CD14-positive monocyte (primary cell): ENCODE measurements around the gene ZNF616. TPM values are rescaled to one million over a fixed set of nuclear protein-coding genes. Genes with fewer than 3 reads are reported as not detected.
A peak's percentile ranks its signal among the peaks of the same experiment; 100 is the strongest.

ENCODE experiments used
- DNase-seq, 3 donors: peaks; one replicate each; pipeline ENCODE4 v3.0.0-alpha.2; 2011 to 2022
- H2AFZ ChIP-seq: 2 replicates; pipeline ENCODE4 v1.6.0; 2012; ENCODE audit warnings: mild to moderate bottlenecking, low read depth, low read length, inconsistent platforms; ENCODE audit not compliant: insufficient read depth, poor library complexity, severe bottlenecking
- H3K27ac ChIP-seq, 2 donors: 1 replicate in 1 of 2; 2 replicates in 1 of 2; pipeline ENCODE4 v1.5.1; 2012 to 2013; ENCODE audit warnings: low read length in 2 of 2, control low read depth in 1 of 2, inconsistent platforms in 1 of 2, low read depth in 1 of 2, mild to moderate bottlenecking in 1 of 2
- H3K27me3 ChIP-seq, 2 donors: one replicate each; pipeline versions ENCODE4 v1.6.0 to v1.6.1; 2011 to 2013; ENCODE audit warnings: low read length in 2 of 2; ENCODE audit not compliant: control insufficient read depth in 2 of 2, insufficient read depth in 2 of 2
- H3K36me3 ChIP-seq, 2 donors: replicated peaks in 1 of 2; 1 replicate in 1 of 2; 2 replicates in 1 of 2; pipeline versions ENCODE4 v1.5.1 to v1.6.1; 2012 to 2013; ENCODE audit warnings: low read length in 2 of 2, control low read depth in 1 of 2, inconsistent platforms in 1 of 2, mild to moderate bottlenecking in 1 of 2; ENCODE audit not compliant: insufficient read depth in 2 of 2, control insufficient read depth in 1 of 2
- H3K4me1 ChIP-seq, 2 donors: 1 replicate in 1 of 2; 2 replicates in 1 of 2; pipeline versions ENCODE4 v1.5.1 to v1.6.1; 2012 to 2013; ENCODE audit warnings: low read length in 2 of 2, control low read depth in 1 of 2, inconsistent platforms in 1 of 2, mild to moderate bottlenecking in 1 of 2, moderate library complexity in 1 of 2; ENCODE audit not compliant: insufficient read depth in 2 of 2, control insufficient read depth in 1 of 2
- H3K4me2 ChIP-seq: replicated peaks from 2 replicates; pipeline ENCODE3; 2012; ENCODE audit warnings: low read length, moderate library complexity, mild to moderate bottlenecking; ENCODE audit not compliant: poor library complexity, severe bottlenecking; ENCODE audit errors: extremely low read depth
- H3K4me3 ChIP-seq, 3 experiments: fragments of 200-600 bp in 1 of 3; sonication (generic) in 1 of 3; replicated peaks in 1 of 3; 1 replicate in 2 of 3; 2 replicates in 1 of 3; pipeline ENCODE4 v1.5.1; 2011 to 2013; ENCODE audit warnings: low read length in 3 of 3, mild to moderate bottlenecking in 3 of 3, control low read depth in 2 of 3, low read depth in 2 of 3, inconsistent platforms in 1 of 3, moderate library complexity in 1 of 3
- H3K79me2 ChIP-seq: 2 replicates; pipeline ENCODE4 v1.6.0; 2012; ENCODE audit warnings: mild to moderate bottlenecking, control low read depth, inconsistent platforms, low read length, moderate library complexity; ENCODE audit not compliant: insufficient read depth
- H3K9ac ChIP-seq: 2 replicates; pipeline ENCODE4 v1.6.0; 2017; ENCODE audit warnings: low read length, mild to moderate bottlenecking; ENCODE audit not compliant: insufficient read depth, poor library complexity, severe bottlenecking
- H3K9me3 ChIP-seq, 2 donors: replicated peaks in 1 of 2; 1 replicate in 1 of 2; 2 replicates in 1 of 2; pipeline versions ENCODE4 v1.5.1 to v1.6.1; 2012 to 2013; ENCODE audit warnings: low read length in 2 of 2, control low read depth in 1 of 2; ENCODE audit not compliant: control insufficient read depth in 1 of 2, insufficient read depth in 1 of 2
- H4K20me1 ChIP-seq: 2 replicates; pipeline ENCODE4 v1.6.0; 2012; ENCODE audit warnings: mild to moderate bottlenecking, low read length, control low read depth, moderate library complexity; ENCODE audit not compliant: insufficient read depth
- H3K27ac Mint-ChIP-seq, 7 donors: one replicate each; pipeline ENCODE4 v1.8.0; 2020; ENCODE audit warnings: mild to moderate bottlenecking in 7 of 7, mixed read lengths in 7 of 7, moderate library complexity in 6 of 7, inconsistent platforms in 2 of 7
- H3K27me3 Mint-ChIP-seq, 3 donors: one replicate each; pipeline ENCODE4 v1.8.0; 2021 to 2022; ENCODE audit warnings: low read depth in 3 of 3, mild to moderate bottlenecking in 3 of 3, mixed read lengths in 3 of 3, moderate library complexity in 3 of 3, inconsistent platforms in 1 of 3
- H3K36me3 Mint-ChIP-seq, 2 donors: one replicate each; pipeline ENCODE4 v1.8.0; 2020; ENCODE audit warnings: mixed read lengths in 2 of 2, inconsistent platforms in 1 of 2, mild to moderate bottlenecking in 1 of 2
- H3K4me1 Mint-ChIP-seq: one replicate; pipeline ENCODE4 v1.8.0; 2020; ENCODE audit warnings: mild to moderate bottlenecking, mixed read lengths
- H3K4me3 Mint-ChIP-seq, 2 donors: one replicate each; pipeline ENCODE4 v1.8.0; 2020; ENCODE audit warnings: mild to moderate bottlenecking in 2 of 2, mixed read lengths in 2 of 2, moderate library complexity in 1 of 2
- H3K9me3 Mint-ChIP-seq, 7 donors: one replicate each; pipeline ENCODE4 v1.8.0; 2020 to 2022; ENCODE audit warnings: mixed read lengths in 7 of 7, mild to moderate bottlenecking in 6 of 7, moderate library complexity in 6 of 7, inconsistent platforms in 2 of 7
- CTCF ChIP-seq: fragments of 200-600 bp; IDR thresholded peaks from one replicate; pipeline ENCODE4 v1.8.0; 2022; ENCODE audit warnings: antibody characterized with exemption, mild to moderate bottlenecking
- WGBS: methylation state at CpG from one replicate; pipeline ENCODE4 v1.1.5; 2013; ENCODE audit warnings: missing lambda C conversion rate; ENCODE audit not compliant: insufficient coverage; 5-methylcytosine and 5-hydroxymethylcytosine counted together
- intact Hi-C, 2 donors: fragments of 100-400 bp; cut with micrococcal nuclease; formaldehyde crosslinking; loops; one replicate each; pipeline versions ENCODE4 v1.15.0 to v1.15.1; 2023
- polyA plus RNA-seq, 3 donors: library from polyadenylated mRNA; depleted of rRNA in 1 of 3; unstranded in 2 of 3; stranded (reverse) in 1 of 3; fragments of 300-500 nt in 2 of 3; fragments of >200 nt in 1 of 3; fragmentation: Illumina TruSeq in 2 of 3; gene quantifications; 1 replicate in 2 of 3; 2 replicates in 1 of 3; pipeline ENCODE4 v1.2.3, GENCODE V29; 2012 to 2021

ZNF616 gene
- polyA plus RNA-seq, 3 donors = 0.32 to 1.8 (median 1.1) TPM

- peaks cover 37 to 59% of the 10 kb centered on the region in 2 donors for H3K9me3 ChIP-seq
- H3K4me1 Mint-ChIP-seq = peaks cover 16% of the 10 kb centered on the region
- peaks cover 0 to 5% of the 10 kb centered on the region in 2 donors for H3K36me3 ChIP-seq
- no peak overlapping the region for H2AFZ ChIP-seq
- no peak overlapping the region for H3K4me3 Mint-ChIP-seq
- peaks cover 7 to 17% of the 10 kb centered on the region in 2 donors for H3K36me3 Mint-ChIP-seq
- H3K27me3 Mint-ChIP-seq = peaks cover 0 to 4% (median 0%) of the 10 kb centered on the region in 3 donors
- peaks cover 24 to 75% (median 55%) of the 10 kb centered on the region in 7 donors for H3K9me3 Mint-ChIP-seq
- no peak for DNase-seq
- H3K4me3 ChIP-seq = no peak overlapping the region
- peaks cover 12 to 16% of the 10 kb centered on the region in 2 donors for H3K4me1 ChIP-seq
- H3K9ac ChIP-seq = no peak overlapping the region
- intact Hi-C loops = loop anchor here in 1 of 2 donors (5.0 kb wide), 1 partner anchor 156 kb away; the partner anchor contains the start of gene ZNF480
- no CpG with 5 or more reads among the region's 2 CpGs for WGBS
- peaks cover 16% of the 10 kb centered on the region for H3K79me2 ChIP-seq
- H3K4me2 ChIP-seq = no peak overlapping the region
- no peak for TF ChIP-seq CTCF
- H3K27me3 ChIP-seq = no peaks in the 10 kb centered on the region
- no peaks in the 10 kb centered on the region for H4K20me1 ChIP-seq
- no peak overlapping the region for H3K27ac ChIP-seq
- no peak overlapping the region for H3K27ac Mint-ChIP-seq
Observed at GRCh38 chr19:52141203-52141602, 1.5 kb upstream of the ZNF616 start.

GRCh38 chr19:52140032-52140710 lies 433 bp upstream of the ZNF616 start:
- peaks cover 25% of the 10 kb centered on the region for H3K79me2 ChIP-seq
- H3K4me3 Mint-ChIP-seq = peak overlapping the region; percentile 98 to 99
- no peak for DNase-seq
- intact Hi-C loops = loop anchor here in 1 of 2 donors (5.0 kb wide), 1 partner anchor 157 kb away; the partner anchor contains the start of gene ZNF480
- TF ChIP-seq CTCF = no peak
- peak overlapping the region; percentile 85 to 93 for H3K27ac ChIP-seq
- peaks cover 14 to 27% of the 10 kb centered on the region in 2 donors for H3K36me3 Mint-ChIP-seq
- peaks cover 16% of the 10 kb centered on the region for H3K4me1 Mint-ChIP-seq
- peaks cover 24 to 75% (median 58%) of the 10 kb centered on the region in 7 donors for H3K9me3 Mint-ChIP-seq
- no peaks in the 10 kb centered on the region for H3K27me3 ChIP-seq
- H3K4me1 ChIP-seq = peaks cover 12 to 16% of the 10 kb centered on the region in 2 donors
- 40% methylated on average over 9 of the region's 22 CpGs for WGBS
- H3K36me3 ChIP-seq = peaks cover 0 to 11% of the 10 kb centered on the region in 2 donors
- H3K9me3 ChIP-seq = peaks cover 39 to 59% of the 10 kb centered on the region in 2 donors
- peak overlapping the region; percentile 91 to 97 (median 94) for H3K4me3 ChIP-seq
- H2AFZ ChIP-seq = peak overlapping the region; percentile 97
- H3K4me2 ChIP-seq = peak overlapping the region; percentile 95
- no peaks in the 10 kb centered on the region for H4K20me1 ChIP-seq
- H3K27me3 Mint-ChIP-seq = peaks cover 0 to 4% (median 0%) of the 10 kb centered on the region in 3 donors
- peak overlapping the region; percentile 79 for H3K9ac ChIP-seq
- H3K27ac Mint-ChIP-seq = peak overlapping the region in 6 of 7 donors; percentile 11 to 98 (median 96)
